ENCODE measurements around the gene PHLDB1.

PHLDB1 gene

DNA sequence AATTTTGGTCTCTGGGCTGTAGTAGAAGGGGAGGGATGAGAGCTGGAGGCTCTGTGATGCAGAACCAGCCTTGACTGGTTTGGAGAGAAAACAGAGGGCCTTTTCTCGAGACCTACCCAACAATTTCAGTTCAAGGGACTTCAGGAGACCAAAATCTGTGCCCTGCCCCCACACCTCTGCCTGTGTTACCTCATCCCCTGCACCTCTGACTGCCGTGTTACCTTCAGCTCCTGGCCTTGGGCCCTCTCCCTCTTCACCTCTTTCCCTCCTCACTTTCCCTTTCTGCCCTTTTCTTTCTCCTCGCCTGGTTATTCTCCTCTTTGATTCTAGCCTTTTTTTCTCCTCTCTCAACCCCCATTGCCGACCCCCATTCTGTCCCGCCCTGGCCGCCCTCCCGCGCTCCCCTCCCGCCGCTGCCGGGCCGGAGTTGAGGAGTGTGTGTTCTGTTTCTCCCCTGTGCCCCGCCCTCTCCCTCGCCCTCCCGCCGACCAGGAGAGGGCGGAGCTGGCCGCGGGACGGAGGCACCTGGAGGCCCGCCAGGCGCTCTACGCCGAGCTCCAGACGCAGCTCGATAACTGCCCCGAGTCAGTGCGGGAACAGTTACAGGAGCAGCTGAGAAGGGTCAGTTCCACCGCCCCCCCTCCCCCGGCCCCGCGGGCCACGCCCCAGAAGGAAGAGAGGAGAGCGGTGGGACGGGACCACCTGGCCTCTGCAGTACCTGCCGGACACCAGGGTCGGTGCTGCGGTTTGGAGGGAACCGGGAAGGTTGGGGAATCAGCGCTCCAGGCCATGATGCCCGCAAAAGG is 27.2 kb downstream of the PHLDB1 start:
- ATAC-seq (ENCODE audit: low read depth): peak; percentile 50
- DNase-seq (ENCODE audit: low spot score in 2 of 2): no peak
- Mint-ChIP-seq H3K9me3 (no peaks in the 10 kb centered on the region), H3K4me3 (no peak overlapping the region), H3K4me1 (peaks cover 3% of the 10 kb centered on the region), H3K27ac (no peak overlapping the region), H3K36me3 (no peaks in the 10 kb centered on the region), H3K27me3 (peaks cover 15% of the 10 kb centered on the region)

DNA sequence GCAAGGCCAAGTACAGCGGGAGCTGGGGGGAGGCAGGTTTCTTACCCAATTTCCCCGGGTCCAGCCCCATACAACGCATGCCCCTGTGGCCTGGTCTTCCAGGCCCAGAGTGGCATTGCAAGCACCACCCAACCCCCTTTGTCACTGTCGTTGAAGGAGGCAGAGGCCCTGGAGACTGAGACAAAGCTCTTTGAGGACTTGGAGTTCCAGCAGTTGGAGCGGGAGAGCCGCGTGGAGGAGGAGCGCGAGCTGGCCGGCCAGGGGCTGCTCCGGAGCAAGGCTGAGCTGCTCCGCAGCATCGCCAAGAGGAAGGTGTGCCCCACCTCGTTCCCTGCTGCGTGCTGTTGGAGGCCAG is 27.8 kb downstream of the PHLDB1 start:
- DNase-seq (ENCODE audit: low spot score in 2 of 2) (no peak), ATAC-seq (ENCODE audit: low read depth) (no peak)
- H3K27me3 Mint-ChIP-seq: peaks cover 15% of the 10 kb centered on the region
- no peaks in the 10 kb centered on the region for H3K9me3 Mint-ChIP-seq
- no peaks in the 10 kb centered on the region for H3K36me3 Mint-ChIP-seq
- H3K27ac Mint-ChIP-seq: no peak overlapping the region
- H3K4me1 Mint-ChIP-seq: peaks cover 3% of the 10 kb centered on the region
- no peak overlapping the region for H3K4me3 Mint-ChIP-seq

DNA sequence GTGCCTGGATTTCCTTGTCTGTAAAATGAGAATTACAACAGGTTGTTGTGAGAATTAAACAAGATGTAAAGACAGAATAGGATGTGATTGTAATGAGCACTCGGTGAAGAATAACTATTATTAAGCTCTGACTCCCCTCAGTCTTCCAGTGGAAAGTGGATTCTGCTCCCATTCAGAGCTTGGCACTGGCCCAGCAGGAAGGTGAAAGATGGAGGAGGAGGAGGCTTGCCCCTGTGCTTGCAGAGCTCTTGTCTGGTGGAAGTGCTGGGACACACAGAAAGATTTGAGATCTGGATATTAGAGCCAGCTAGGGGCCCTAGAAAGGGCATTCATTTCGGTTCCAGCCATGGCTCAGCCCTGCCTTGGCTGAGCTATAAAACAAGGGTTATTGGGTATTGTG is 28.2 kb downstream of the PHLDB1 start:
- Mint-ChIP-seq H3K27me3 (peaks cover 11% of the 10 kb centered on the region), H3K4me1 (peaks cover 3% of the 10 kb centered on the region), H3K4me3 (no peak overlapping the region), H3K36me3 (no peaks in the 10 kb centered on the region), H3K9me3 (no peaks in the 10 kb centered on the region), H3K27ac (no peak overlapping the region)
- ATAC-seq (ENCODE audit: low read depth) (no peak), DNase-seq (ENCODE audit: low spot score in 2 of 2) (no peak)

DNA sequence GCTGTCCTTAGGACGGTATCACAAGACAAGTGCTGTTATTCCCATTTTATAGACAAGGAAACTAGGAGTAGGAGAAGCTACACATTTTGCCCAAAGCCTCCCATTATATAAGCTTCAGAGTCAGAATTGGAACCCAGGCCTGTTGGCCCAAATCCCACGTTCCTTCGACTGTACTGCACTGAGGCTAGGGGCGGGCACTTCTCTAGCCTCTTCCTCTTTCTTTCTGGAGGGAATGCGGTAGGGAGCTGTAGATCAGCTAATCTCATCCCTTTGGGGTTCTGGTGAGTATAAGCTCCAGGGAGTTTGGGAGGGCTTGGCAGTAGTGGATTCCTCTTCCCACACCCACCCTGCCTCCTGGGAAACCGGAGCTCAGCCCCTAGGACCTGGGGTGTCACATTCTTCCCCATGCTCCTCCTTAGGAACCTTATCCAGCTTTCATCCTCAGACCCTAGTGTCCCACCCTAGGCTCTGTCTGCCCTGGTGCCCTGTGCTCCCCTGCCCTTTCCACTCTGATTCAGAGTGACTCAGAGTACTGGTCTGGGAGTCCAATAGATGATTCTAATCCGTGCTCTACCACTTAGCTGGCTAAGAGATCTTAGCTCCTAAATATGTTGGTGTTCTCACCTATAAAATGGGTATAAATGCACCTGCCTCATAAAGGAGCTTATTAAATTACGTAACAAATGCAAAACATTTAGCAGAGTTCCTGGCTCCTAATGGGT is 29.3 kb downstream of the PHLDB1 start:
- H3K4me3 Mint-ChIP-seq: no peak overlapping the region
- no peaks in the 10 kb centered on the region for H3K36me3 Mint-ChIP-seq
- ATAC-seq (ENCODE audit: low read depth): no peak
- H3K27ac Mint-ChIP-seq: no peak overlapping the region
- H3K9me3 Mint-ChIP-seq: no peaks in the 10 kb centered on the region
- peaks cover 9% of the 10 kb centered on the region for H3K27me3 Mint-ChIP-seq
- no peak for DNase-seq (ENCODE audit: low spot score in 2 of 2)
- H3K4me1 Mint-ChIP-seq: peaks cover 3% of the 10 kb centered on the region

DNA sequence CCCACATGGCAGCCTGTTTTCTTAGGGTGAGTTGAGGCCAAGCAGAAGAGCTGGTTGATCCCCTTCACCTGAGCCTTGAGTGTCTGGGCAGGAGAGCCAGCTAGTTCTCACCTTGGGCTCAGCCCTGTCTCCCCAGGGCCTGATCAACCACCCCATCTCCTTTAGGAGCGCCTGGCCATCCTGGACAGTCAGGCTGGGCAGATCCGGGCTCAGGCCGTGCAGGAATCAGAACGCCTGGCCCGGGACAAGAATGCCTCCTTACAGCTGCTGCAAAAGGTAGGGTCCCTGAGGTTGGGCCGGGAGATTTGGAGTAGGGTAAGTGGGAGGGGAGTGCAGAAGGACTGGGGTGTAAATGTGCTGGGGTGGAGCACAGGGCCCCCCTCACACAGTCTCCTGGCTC is 31.3 kb downstream of the PHLDB1 start:
- no peak overlapping the region for H3K27ac Mint-ChIP-seq

DNA sequence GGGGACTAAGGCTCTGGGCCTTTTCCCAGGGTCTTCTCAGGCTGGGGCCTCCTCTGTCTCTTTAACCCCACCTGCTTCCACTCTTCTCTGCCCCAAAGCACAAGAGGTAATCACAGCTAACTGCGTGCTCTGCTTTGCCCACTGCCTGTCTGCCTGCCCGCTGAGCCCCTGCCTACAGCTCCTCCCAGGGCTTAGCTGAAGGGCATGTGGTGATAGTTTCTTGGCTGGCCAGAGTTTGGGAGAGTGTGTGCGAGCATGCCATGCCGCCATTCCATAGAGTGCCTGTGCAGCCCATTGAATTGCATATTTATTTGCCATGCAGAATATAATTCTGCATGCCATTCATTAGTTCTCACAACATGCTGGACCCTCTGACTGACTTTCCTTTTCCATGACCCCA is 32.5 kb downstream of the PHLDB1 start:
- no peaks in the 10 kb centered on the region for H3K36me3 Mint-ChIP-seq
- H3K4me1 Mint-ChIP-seq: no peaks in the 10 kb centered on the region
- DNase-seq (ENCODE audit: low spot score in 2 of 2): no peak
- no peaks in the 10 kb centered on the region for H3K9me3 Mint-ChIP-seq
- no peak for ATAC-seq (ENCODE audit: low read depth)
- no peak overlapping the region for H3K4me3 Mint-ChIP-seq
- peaks cover 9% of the 10 kb centered on the region for H3K27me3 Mint-ChIP-seq
- H3K27ac Mint-ChIP-seq: no peak overlapping the region

More for the DNA sequence above, 31.3 kb downstream of the PHLDB1 start:
- no peak overlapping the region for H3K4me3 Mint-ChIP-seq
- peaks cover 3% of the 10 kb centered on the region for H3K4me1 Mint-ChIP-seq
- no peak for ATAC-seq (ENCODE audit: low read depth)
- DNase-seq (ENCODE audit: low spot score in 2 of 2): no peak
- H3K36me3 Mint-ChIP-seq: no peaks in the 10 kb centered on the region
- H3K27me3 Mint-ChIP-seq: peaks cover 9% of the 10 kb centered on the region
- H3K9me3 Mint-ChIP-seq: no peaks in the 10 kb centered on the region

DNA sequence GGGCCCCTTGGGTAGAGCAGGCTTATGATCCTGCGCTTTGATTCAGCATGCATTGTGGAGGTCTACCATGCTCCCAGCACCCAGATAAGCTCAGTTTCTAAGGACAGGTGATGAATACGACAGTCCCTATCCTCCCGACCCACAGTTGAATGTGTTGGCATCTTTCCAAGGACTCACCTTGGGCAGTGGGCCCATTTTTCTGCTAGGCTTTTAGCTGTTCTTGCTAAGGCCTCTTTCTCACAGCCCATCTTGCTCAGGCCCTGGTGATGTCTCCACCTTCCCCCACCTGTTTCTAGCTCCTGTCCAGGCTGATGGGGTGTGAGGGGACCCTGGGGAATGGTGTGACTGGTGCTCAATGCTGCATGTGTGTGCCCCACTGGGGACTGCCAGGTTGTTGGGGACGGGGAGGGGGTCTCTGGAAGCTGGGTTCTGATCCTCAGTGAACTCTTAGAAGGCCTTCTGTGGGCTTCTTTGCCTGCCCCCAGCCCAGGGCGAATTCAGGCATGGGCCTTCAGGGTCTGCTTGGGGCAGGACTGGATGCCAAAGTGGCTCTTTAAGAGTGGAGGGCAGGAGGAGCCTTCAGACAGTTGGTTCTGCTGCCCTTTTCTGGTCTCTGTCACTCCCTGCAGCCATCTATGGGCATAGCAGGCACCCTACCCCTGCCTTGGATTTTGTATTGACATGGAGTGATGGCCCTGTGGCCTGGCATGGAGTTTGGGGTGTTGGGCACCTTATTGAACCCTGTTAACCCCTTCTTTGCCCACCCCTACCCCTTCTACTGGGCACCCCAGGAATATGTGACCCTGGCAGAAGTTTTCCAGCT is 33.1 kb downstream of the PHLDB1 start:
- no peaks in the 10 kb centered on the region for H3K36me3 Mint-ChIP-seq
- DNase-seq (ENCODE audit: low spot score in 2 of 2): no peak
- H3K27ac Mint-ChIP-seq: no peak overlapping the region
- no peaks in the 10 kb centered on the region for H3K4me1 Mint-ChIP-seq
- ATAC-seq (ENCODE audit: low read depth): no peak
- H3K27me3 Mint-ChIP-seq: peaks cover 10% of the 10 kb centered on the region
- no peaks in the 10 kb centered on the region for H3K9me3 Mint-ChIP-seq
- no peak overlapping the region for H3K4me3 Mint-ChIP-seq

DNA sequence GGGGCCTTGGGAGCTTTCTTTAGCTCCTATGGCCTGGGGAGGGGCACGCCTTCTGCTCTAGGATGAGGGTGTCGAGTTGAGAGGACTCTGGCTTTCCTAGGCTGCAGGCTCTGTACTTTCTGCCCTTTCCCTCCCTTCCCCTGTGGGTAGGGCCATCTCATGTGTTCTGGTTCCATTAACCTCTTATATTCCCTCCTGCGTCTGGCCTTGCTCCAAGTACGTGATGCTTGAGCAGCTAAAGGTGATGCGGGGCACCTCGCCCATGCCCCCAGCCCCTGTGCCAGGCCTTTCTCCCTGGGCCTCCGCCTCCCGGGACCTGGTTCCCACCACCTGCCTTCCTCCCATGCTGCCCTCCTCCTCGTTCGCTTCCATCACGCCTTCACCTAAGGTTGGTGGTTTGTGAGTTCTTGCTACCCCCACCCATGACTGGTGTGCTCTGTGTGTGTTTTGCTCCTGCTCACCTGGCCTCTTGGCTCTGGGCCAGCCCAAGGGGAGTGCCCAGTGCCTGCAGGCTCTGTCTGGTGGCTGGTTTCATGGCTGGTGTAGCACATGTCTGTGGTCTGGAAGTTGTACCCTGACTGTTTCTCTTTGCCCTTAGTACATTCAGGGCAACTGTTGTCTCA is 34.1 kb downstream of the PHLDB1 start:
- Mint-ChIP-seq H3K4me3 (no peak overlapping the region), H3K36me3 (no peaks in the 10 kb centered on the region), H3K4me1 (no peaks in the 10 kb centered on the region), H3K9me3 (no peaks in the 10 kb centered on the region), H3K27me3 (peaks cover 4% of the 10 kb centered on the region), H3K27ac (no peak overlapping the region)
- ATAC-seq (ENCODE audit: low read depth) (no peak), DNase-seq (ENCODE audit: low spot score in 2 of 2) (no peak)

DNA sequence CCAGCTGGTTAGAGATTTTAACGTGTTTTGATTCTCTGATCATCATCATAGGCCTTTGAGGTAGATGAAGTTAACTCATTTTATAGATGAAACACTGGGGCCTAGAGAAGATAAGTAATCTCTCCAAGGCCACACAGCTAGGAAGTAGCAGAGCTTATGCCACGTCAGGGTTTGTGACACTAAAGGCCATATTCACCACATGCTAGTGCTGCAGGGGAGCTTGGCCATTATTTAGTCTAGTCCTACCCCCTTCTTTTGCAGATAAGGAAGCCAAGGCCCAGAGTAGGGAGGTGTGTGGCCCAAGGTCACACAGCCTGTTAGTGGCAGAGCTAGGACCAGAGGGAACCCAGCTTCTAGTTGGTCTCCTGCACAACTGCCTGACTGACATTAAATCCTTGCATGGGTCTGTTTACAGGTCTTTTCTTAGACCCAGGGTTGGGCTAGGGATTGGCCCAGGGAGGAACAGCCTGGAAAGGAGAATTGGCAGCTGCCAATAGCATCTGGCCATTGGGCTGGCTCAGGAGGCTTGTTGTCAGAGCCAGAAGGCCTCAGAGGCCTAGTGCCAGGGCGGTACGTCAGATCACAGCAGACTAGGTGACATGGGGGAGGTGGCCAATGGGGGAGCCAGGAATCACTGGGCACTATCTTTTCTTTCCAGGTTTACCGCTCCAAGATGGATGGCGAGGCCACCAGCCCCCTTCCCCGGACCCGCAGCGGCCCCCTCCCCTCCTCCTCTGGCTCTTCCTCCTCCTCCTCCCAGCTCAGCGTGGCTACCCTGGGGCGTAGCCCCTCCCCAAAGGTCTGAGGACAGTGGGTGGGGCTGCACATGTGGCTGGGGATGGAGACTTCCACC is 36.0 kb downstream of the PHLDB1 start:
- no peak for DNase-seq (ENCODE audit: low spot score in 2 of 2)
- H3K9me3 Mint-ChIP-seq: no peaks in the 10 kb centered on the region
- no peak overlapping the region for H3K27ac Mint-ChIP-seq
- ATAC-seq (ENCODE audit: low read depth): no peak
- H3K27me3 Mint-ChIP-seq: peaks cover 4% of the 10 kb centered on the region
- H3K4me1 Mint-ChIP-seq: no peaks in the 10 kb centered on the region
- H3K36me3 Mint-ChIP-seq: no peaks in the 10 kb centered on the region
- H3K4me3 Mint-ChIP-seq: no peak overlapping the region

DNA sequence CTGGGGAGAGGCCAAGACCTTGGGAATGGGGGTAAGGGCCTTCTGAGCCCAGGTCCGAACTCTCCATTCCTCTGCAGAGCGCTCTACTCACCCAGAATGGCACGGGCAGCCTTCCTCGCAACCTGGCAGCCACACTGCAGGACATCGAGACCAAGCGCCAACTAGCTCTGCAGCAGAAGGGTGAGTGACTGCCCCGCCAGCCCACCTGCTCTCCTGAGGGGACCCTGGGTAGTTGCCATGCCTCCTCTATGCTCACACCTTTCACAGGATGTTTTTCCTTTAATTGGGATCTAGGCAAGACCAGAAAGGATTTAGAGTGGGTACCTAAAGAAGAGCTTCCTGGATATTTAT is 36.6 kb downstream of the PHLDB1 start:
- no peak overlapping the region for H3K4me3 Mint-ChIP-seq
- H3K27me3 Mint-ChIP-seq: peaks cover 4% of the 10 kb centered on the region
- no peaks in the 10 kb centered on the region for H3K4me1 Mint-ChIP-seq
- H3K9me3 Mint-ChIP-seq: no peaks in the 10 kb centered on the region
- no peak for ATAC-seq (ENCODE audit: low read depth)
- no peaks in the 10 kb centered on the region for H3K36me3 Mint-ChIP-seq
- H3K27ac Mint-ChIP-seq: no peak overlapping the region
- no peak for DNase-seq (ENCODE audit: low spot score in 2 of 2)

DNA sequence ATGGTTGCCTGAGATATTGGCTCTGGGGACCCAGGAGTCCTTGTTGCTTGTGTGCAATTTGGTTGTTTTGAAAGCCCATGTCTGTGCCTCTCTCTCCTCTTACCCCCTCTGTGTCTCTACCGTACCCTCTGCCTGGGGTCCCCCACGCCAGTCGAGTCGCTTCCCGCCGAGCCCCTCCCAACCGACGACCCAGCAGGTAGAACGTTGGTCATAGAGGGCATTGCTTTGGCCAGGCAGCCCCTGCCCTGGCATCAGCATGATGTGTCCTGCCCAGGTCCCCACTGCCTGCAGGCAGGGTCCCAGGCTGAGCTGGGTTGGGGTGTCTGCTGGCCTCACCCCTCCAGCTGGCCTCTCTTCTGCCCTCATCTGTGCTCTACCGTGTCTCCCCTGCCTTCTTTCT is 37.1 kb downstream of the PHLDB1 start:
- Mint-ChIP-seq H3K27ac (no peak overlapping the region), H3K36me3 (no peaks in the 10 kb centered on the region), H3K9me3 (no peaks in the 10 kb centered on the region), H3K27me3 (peaks cover 4% of the 10 kb centered on the region), H3K4me1 (no peaks in the 10 kb centered on the region), H3K4me3 (no peak overlapping the region)
- DNase-seq (ENCODE audit: low spot score in 2 of 2): no peak
- no peak for ATAC-seq (ENCODE audit: low read depth)

DNA sequence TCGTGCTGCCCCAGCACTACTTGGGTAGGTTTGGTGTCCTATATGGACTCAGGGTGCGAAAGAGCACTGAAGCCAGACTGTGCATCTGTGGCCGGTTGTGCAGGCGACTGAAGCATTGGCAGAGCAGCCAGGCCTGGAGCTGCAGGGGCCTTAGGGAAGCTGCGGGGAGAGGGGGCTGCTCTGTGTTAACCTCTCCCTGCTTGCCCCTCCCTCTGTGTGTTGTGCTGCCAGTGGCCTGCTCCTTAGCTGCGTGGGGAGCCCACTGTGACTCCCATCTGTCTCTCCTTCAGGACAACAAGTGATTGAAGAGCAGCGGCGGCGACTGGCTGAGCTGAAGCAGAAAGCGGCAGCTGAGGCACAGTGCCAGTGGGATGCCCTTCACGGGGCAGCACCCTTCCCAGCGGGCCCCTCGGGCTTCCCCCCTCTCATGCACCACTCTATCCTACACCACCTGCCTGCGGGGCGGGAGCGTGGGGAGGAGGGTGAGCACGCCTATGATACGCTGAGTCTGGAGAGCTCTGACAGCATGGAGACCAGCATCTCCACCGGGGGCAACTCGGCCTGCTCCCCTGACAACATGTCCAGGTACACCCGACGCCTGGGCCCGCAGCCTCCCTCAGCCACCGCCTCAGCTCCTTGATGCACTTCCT is 37.8 kb downstream of the PHLDB1 start:
- Mint-ChIP-seq H3K9me3 (no peaks in the 10 kb centered on the region), H3K4me1 (no peaks in the 10 kb centered on the region), H3K4me3 (no peak overlapping the region), H3K27me3 (peaks cover 6% of the 10 kb centered on the region), H3K36me3 (no peaks in the 10 kb centered on the region), H3K27ac (no peak overlapping the region)
- ATAC-seq (ENCODE audit: low read depth) (no peak), DNase-seq (ENCODE audit: low spot score in 2 of 2) (no peak)

DNA sequence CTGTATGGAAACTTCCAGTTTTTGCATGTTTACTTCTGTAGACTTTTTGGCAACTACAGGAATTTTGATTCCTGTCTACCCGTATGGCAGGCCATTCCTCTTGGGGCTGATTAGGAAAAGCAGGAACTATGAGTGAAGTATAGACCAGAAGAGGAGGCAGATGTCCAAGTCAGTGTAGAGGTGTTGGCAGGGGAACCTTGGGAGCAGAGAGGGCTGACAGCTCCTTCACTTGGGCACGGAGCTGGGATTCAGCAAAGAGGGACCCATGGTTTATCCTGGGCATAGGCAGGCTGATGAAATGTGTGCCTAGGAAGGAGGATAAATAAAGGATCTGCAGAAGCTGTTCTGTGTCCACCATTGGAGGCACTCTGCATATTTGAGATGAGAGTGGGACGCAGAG is 39.0 kb downstream of the PHLDB1 start:
- ATAC-seq (ENCODE audit: low read depth) (no peak), DNase-seq (ENCODE audit: low spot score in 2 of 2) (no peak)
- no peaks in the 10 kb centered on the region for H3K36me3 Mint-ChIP-seq
- H3K27me3 Mint-ChIP-seq: peaks cover 6% of the 10 kb centered on the region
- H3K4me1 Mint-ChIP-seq: no peaks in the 10 kb centered on the region
- H3K27ac Mint-ChIP-seq: no peak overlapping the region
- no peaks in the 10 kb centered on the region for H3K9me3 Mint-ChIP-seq
- H3K4me3 Mint-ChIP-seq: no peak overlapping the region
